B cell (primary cell): ENCODE data around the gene CZIB. TPM values are rescaled to one million over a fixed set of nuclear protein-coding genes. Genes with fewer than 3 reads are reported as not detected.

Source experiments
- ATAC-seq: fragments of 200-7000 bp; cut with Tn5 transposase; one replicate; pipeline ENCODE4 v1.10.0; 2021; ENCODE audit warnings: low read depth, mild to moderate bottlenecking, moderate number of reproducible peaks, moderate library complexity
- CTCF ChIA-PET: fragments of 350-600 bp; sonication (Branson Sonifier 250); formaldehyde crosslinking; loops from one replicate; lab custom pipeline; 2021; ENCODE audit warnings: antibody characterized with exemption, inconsistent platforms; lab: Charles Lee
- POLR2A ChIA-PET: fragments of 350-600 bp; sonication (Branson Sonifier 250); formaldehyde crosslinking; loops from one replicate; lab custom pipeline; 2021; ENCODE audit warnings: antibody characterized with exemption; lab: Charles Lee
- DNase-seq: peaks from one replicate; pipeline ENCODE4 v3.0.0; 2013
- H2AFZ ChIP-seq: 2 replicates; pipeline ENCODE4 v1.6.1; 2012; ENCODE audit warnings: mild to moderate bottlenecking, low read depth, low read length; ENCODE audit not compliant: insufficient read depth, poor library complexity, severe bottlenecking
- H3K27ac ChIP-seq, 2 donors: 1 replicate in 1 of 2; 2 replicates in 1 of 2; pipeline ENCODE4 v1.5.1; 2012 to 2013; ENCODE audit warnings: low read length in 2 of 2, mild to moderate bottlenecking in 2 of 2, moderate library complexity in 1 of 2
- H3K27me3 ChIP-seq, 4 experiments: fragments of 200-600 bp in 1 of 4; sonication (generic) in 1 of 4; replicated peaks in 1 of 4; 1 replicate in 2 of 4; 2 replicates in 2 of 4; pipeline versions ENCODE4 v1.6.1 to v1.7.0; 2013 to 2016; ENCODE audit warnings: low read length in 3 of 4, mild to moderate bottlenecking in 2 of 4, mixed read lengths in 1 of 4, moderate library complexity in 1 of 4; ENCODE audit not compliant: insufficient read depth in 4 of 4, control insufficient read depth in 3 of 4; ENCODE audit errors: control extremely low read depth in 1 of 4
- H3K36me3 ChIP-seq, 2 experiments: replicated peaks in 1 of 2; 1 replicate in 1 of 2; 2 replicates in 1 of 2; pipeline versions ENCODE4 v1.6.1 to v1.7.1; 2013; ENCODE audit warnings: low read length in 1 of 2; ENCODE audit not compliant: insufficient read depth in 2 of 2, control insufficient read depth in 1 of 2; ENCODE audit errors: control extremely low read depth in 1 of 2, extremely low read depth in 1 of 2
- H3K4me1 ChIP-seq, 2 donors: fragments of 200-600 bp in 1 of 2; sonication (generic) in 1 of 2; 1 replicate in 1 of 2; 2 replicates in 1 of 2; pipeline versions ENCODE4 v1.5.1 to v1.6.1; 2013 to 2017; ENCODE audit warnings: low read length in 2 of 2; ENCODE audit not compliant: control insufficient read depth in 2 of 2, insufficient read depth in 2 of 2
- H3K4me2 ChIP-seq: replicated peaks from 2 replicates; pipeline ENCODE3; 2012; ENCODE audit warnings: mild to moderate bottlenecking, low read depth, low read length; ENCODE audit not compliant: poor library complexity, severe bottlenecking
- H3K4me3 ChIP-seq, 5 experiments: fragments of 200-600 bp in 1 of 5; sonication (generic) in 1 of 5; 1 replicate in 3 of 5; 2 replicates in 2 of 5; pipeline versions ENCODE4 v1.5.1 to v1.7.0; 2011 to 2016; ENCODE audit warnings: low read length in 4 of 5, mild to moderate bottlenecking in 4 of 5, low read depth in 2 of 5, control low read depth in 1 of 5, moderate library complexity in 1 of 5; ENCODE audit not compliant: insufficient read depth in 1 of 5; ENCODE audit errors: control extremely low read depth in 1 of 5, extremely low read depth in 1 of 5
- H3K79me2 ChIP-seq: fragments of 200-600 bp; sonication (generic); one replicate; pipeline ENCODE4 v1.6.0; 2016; ENCODE audit warnings: low read length; ENCODE audit not compliant: control insufficient read depth, insufficient read depth
- H3K9ac ChIP-seq: fragments of 200-600 bp; sonication (generic); 2 replicates; pipeline ENCODE4 v1.6.1; 2017; ENCODE audit warnings: mild to moderate bottlenecking, low read length, moderate library complexity
- H3K9me3 ChIP-seq, 3 donors: one replicate each; pipeline versions ENCODE4 v1.6.1 to v1.7.1; 2013; ENCODE audit warnings: low read length in 2 of 3; ENCODE audit not compliant: control insufficient read depth in 2 of 3, insufficient read depth in 1 of 3; ENCODE audit errors: control extremely low read depth in 1 of 3
- H4K20me1 ChIP-seq: 2 replicates; pipeline ENCODE4 v1.6.0; 2012; ENCODE audit warnings: mild to moderate bottlenecking, low read length; ENCODE audit not compliant: insufficient read depth, control insufficient read depth, poor library complexity, severe bottlenecking
- H3K27ac Mint-ChIP-seq: one replicate; pipeline ENCODE4 v1.8.0; 2021; ENCODE audit warnings: mixed read lengths
- H3K27me3 Mint-ChIP-seq: one replicate; pipeline ENCODE4 v1.8.0; 2021; ENCODE audit warnings: mixed read lengths
- H3K4me1 Mint-ChIP-seq: one replicate; pipeline ENCODE4 v1.8.0; 2021; ENCODE audit warnings: mixed read lengths
- H3K4me3 Mint-ChIP-seq: one replicate; pipeline ENCODE4 v1.8.0; 2021; ENCODE audit warnings: mixed read lengths
- H3K9me3 Mint-ChIP-seq: one replicate; pipeline ENCODE4 v1.8.0; 2022; ENCODE audit warnings: mixed read lengths; ENCODE audit not compliant: insufficient read depth
- CTCF ChIP-seq: fragments of 200-600 bp; IDR thresholded peaks from one replicate; pipeline ENCODE4 v1.8.0; 2022; ENCODE audit warnings: antibody characterized with exemption, mild to moderate bottlenecking
- EZH2 ChIP-seq: IDR thresholded peaks from 2 replicates; pipeline ENCODE4 v1.6.1; 2012; ENCODE audit warnings: borderline replicate concordance, low read depth, mild to moderate bottlenecking, moderate library complexity, low read length; ENCODE audit not compliant: insufficient read depth, poor library complexity, severe bottlenecking
- WGBS: methylation state at CpG from one replicate; pipeline ENCODE4 v1.1.5; 2013; ENCODE audit warnings: missing lambda C conversion rate; ENCODE audit not compliant: insufficient coverage; 5-methylcytosine and 5-hydroxymethylcytosine counted together
- intact Hi-C: fragments of 100-400 bp; cut with micrococcal nuclease; formaldehyde crosslinking; loops from one replicate; pipeline ENCODE4 v1.10.0; 2022
- polyA plus RNA-seq: library from polyadenylated mRNA; depleted of rRNA; stranded (reverse); fragments of >200 nt; gene quantifications from 2 replicates; pipeline ENCODE4 v1.2.3, GENCODE V29; 2012
- total RNA-seq, 2 donors: library from RNA; stranded (reverse); fragments of 120-200 nt in 1 of 2; gene quantifications; 1 replicate in 1 of 2; 2 replicates in 1 of 2; pipeline versions ENCODE4 v1.2.3 to v1.2.4, GENCODE V29; 2013 to 2022

CZIB gene
- total and polyA plus RNA-seq, 2 donors (not counting 1 experiment from before 2014, with no cell fraction given), result 47.9 to 62.0 TPM

DNA sequence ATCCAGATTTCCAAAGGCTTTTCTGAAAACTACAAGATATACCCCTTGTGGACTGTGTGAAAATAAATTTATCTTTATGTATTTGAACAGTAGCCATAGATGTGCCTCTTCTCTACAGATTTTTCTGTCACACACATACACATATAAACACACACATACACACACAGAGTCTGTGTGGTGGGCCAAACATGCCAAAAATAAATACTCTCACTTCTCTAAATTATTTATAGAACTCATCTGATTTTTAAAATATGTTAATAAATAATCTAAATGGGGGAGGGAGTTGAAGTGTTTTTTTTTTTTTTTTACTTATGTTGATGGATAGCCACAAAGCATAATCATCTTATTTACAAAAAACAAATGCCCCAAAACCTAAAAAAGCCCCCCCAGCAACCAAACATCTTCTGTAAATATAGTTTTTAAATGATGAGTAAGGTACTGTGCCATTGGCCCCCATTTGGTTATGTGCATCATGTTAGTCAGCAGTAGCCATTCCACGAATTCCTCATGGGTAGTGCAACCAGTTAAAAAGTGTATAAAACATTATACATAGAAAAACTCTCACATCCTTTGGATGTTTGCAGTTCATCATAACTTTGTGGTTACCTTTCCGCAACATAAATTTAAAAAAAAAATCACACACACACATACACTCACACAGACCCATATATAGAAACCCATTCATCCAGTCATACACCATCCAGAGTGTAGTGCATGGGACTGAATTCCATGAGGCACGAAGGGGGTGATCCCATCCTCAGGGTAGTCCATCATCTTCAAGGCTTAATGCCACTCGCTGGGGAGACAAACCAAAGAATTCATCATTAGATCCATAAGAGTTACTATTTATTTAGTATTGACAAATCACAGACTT is 26.1 kb upstream of the CZIB start:
- H3K4me1 ChIP-seq, result peaks cover 18 to 21% of the 10 kb centered on the region in 2 donors
- Mint-ChIP-seq H3K4me1 (peaks cover 32% of the 10 kb centered on the region), H3K27ac (no peak overlapping the region), H3K27me3 (no peaks in the 10 kb centered on the region), H3K9me3 (no peaks in the 10 kb centered on the region), H3K4me3 (no peak overlapping the region)
- peak overlapping the region; percentile 7 for H2AFZ ChIP-seq
- no peaks in the 10 kb centered on the region for H4K20me1 ChIP-seq
- ATAC-seq, result peak; percentile 45
- H3K36me3 ChIP-seq, result peaks cover 0 to 3% of the 10 kb centered on the region in 2 experiments
- intact Hi-C loops, result no loop called here
- no CpG with 5 or more reads among the region's 4 CpGs for WGBS
- no peaks in the 10 kb centered on the region for H3K79me2 ChIP-seq
- no peaks in the 10 kb centered on the region for H3K9me3 ChIP-seq
- H3K9ac ChIP-seq, result peak overlapping the region; percentile 10
- DNase-seq, result no peak
- H3K4me3 ChIP-seq, result no peak overlapping the region
- ChIA-PET POLR2A (no interaction called here), CTCF (interaction anchor here (0.7 to 0.8 kb wide), 2 partner anchors 13 to 522 kb away, joined by 3 to 6 read pairs; no protein-coding TSS in a partner anchor)
- peak overlapping the region; percentile 39 for H3K4me2 ChIP-seq
- H3K27ac ChIP-seq, result peak overlapping the region; percentile 22 to 43
- no peak for TF ChIP-seq CTCF
- no peak for TF ChIP-seq EZH2
- H3K27me3 ChIP-seq, result no peaks in the 10 kb centered on the region

DNA sequence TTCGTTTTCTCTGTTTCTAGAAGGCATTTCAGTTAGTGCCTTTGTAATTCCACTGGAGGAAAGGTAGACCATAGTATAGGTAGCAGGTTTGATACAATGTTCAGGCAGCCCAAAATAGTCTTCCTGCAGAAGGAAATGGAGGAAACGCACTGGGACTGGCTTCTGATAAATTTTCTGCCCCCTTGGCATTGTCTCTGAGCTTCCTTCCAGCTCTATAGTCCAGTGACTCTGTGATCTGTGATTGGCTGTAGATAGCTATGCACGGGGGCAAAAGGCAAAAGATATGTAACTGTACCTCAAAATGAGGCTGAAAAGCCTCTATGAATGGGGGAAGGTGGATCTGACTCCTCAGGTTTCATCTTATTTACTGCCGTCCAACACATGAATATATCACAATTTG is 23.7 kb upstream of the CZIB start:
- DNase-seq (no peak), ATAC-seq (no peak)
- ChIA-PET CTCF (interaction anchor here (0.9 kb wide), 1 partner anchor 17 kb away, joined by 3 read pairs; no protein-coding TSS in a partner anchor), POLR2A (no interaction called here)
- no peaks in the 10 kb centered on the region for H3K9me3 Mint-ChIP-seq
- H3K4me3 Mint-ChIP-seq, result no peak overlapping the region
- H3K27me3 ChIP-seq, result no peaks in the 10 kb centered on the region
- H3K79me2 ChIP-seq, result no peaks in the 10 kb centered on the region
- H3K4me3 ChIP-seq, result no peak overlapping the region
- no peaks in the 10 kb centered on the region for H4K20me1 ChIP-seq
- H3K27ac Mint-ChIP-seq, result no peak overlapping the region
- no peaks in the 10 kb centered on the region for H3K9me3 ChIP-seq
- H3K4me1 ChIP-seq, result peaks cover 19 to 24% of the 10 kb centered on the region in 2 donors
- H2AFZ ChIP-seq, result no peak overlapping the region
- 33% methylated on average over 1 of the region's 4 CpGs for WGBS
- no peak overlapping the region for H3K9ac ChIP-seq
- H3K36me3 ChIP-seq, result no peaks in the 10 kb centered on the region
- intact Hi-C loops, result no loop called here
- no peak overlapping the region for H3K27ac ChIP-seq
- H3K4me1 Mint-ChIP-seq, result peaks cover 32% of the 10 kb centered on the region
- no peak overlapping the region for H3K4me2 ChIP-seq
- TF ChIP-seq EZH2, result no peak
- TF ChIP-seq CTCF, result no peak
- H3K27me3 Mint-ChIP-seq, result no peaks in the 10 kb centered on the region
